AG04450 (cell line): ENCODE data around the gene ABLIM3. TPM values are rescaled to one million over a fixed set of nuclear protein-coding genes. Genes with fewer than 3 reads are reported as not detected.

ENCODE experiments used
- CTCF ChIA-PET: fragments of 300-600, 350-600 bp; formaldehyde crosslinking; extraction: SDS; loops from one replicate; lab custom pipeline; 2022; ENCODE audit warnings: antibody characterized with exemption, inconsistent platforms; lab: Charles Lee
- POLR2A ChIA-PET: fragments of 350-600 bp; formaldehyde crosslinking; extraction: SDS; loops from one replicate; lab custom pipeline; 2021; ENCODE audit warnings: antibody characterized with exemption, inconsistent platforms; lab: Yijun Ruan, JAX
- DNase-seq: peaks from one replicate; pipeline ENCODE4 v3.0.0-alpha.2; 2011; ENCODE audit warnings: low read depth, low spot score
- H3K27ac ChIP-seq: one replicate; pipeline ENCODE4 v1.5.1; 2012; ENCODE audit warnings: low read depth, low read length, control low read depth
- H3K27me3 ChIP-seq: one replicate; pipeline ENCODE4 v1.6.0; 2012; ENCODE audit warnings: low read length; ENCODE audit not compliant: control insufficient read depth, insufficient read depth
- H3K4me3 ChIP-seq: 2 replicates; pipeline ENCODE4 v1.5.1; 2011; ENCODE audit warnings: mild to moderate bottlenecking, low read depth, low read length, control low read depth
- H3K9me3 ChIP-seq: 2 replicates; pipeline ENCODE4 v1.5.1; 2012; ENCODE audit warnings: low read length; ENCODE audit not compliant: control insufficient read depth, insufficient read depth
- CTCF ChIP-seq: IDR thresholded peaks from 2 replicates; pipeline ENCODE4 v1.5.1; 2011; ENCODE audit warnings: low read depth, low read length, control low read depth, inconsistent platforms
- polyA plus RNA-seq: library from polyadenylated mRNA; depleted of rRNA; stranded (reverse); fragments of >200 nt; gene quantifications from 2 replicates; pipeline ENCODE4 v1.2.3, GENCODE V29; 2011; rRNA removed

Gene ABLIM3
- polyA plus RNA-seq, 1 experiment = 52.6 TPM

DNA sequence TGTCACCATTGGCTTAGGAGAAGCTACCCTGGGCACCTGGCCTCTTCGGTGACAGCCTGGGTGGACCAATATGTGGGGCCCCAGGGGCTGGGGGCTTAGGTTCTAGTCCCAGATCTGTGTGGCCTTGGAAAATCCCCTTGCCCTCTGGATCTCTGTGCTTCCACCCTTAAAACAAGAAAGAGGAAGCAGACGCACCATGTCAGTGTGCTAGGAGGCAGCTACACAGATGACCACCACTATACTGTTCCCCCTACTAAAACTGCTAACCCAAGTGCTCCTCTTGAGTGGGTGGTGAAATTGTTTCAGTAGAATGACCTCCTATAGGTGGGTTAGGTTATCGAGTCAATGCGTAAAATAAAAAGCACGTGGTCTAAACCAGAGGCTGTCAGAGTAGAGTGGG, 161.3 kb downstream of the ABLIM3 start:
- POLR2A ChIA-PET = no interaction called here
- Histone ChIP-seq H3K27me3 (no peaks in the 10 kb centered on the region), H3K4me3 (no peak overlapping the region), H3K27ac (peak overlapping the region; percentile 21), H3K9me3 (no peaks in the 10 kb centered on the region; the same call in 1 of the 2 replicates)
- CTCF ChIA-PET = interaction anchor here (1.2 to 1.5 kb wide), 2 partner anchors 12 to 173 kb away, joined by 3 read pairs; no protein-coding TSS in a partner anchor
- DNase-seq = no peak
- no peak for TF ChIP-seq CTCF

DNA sequence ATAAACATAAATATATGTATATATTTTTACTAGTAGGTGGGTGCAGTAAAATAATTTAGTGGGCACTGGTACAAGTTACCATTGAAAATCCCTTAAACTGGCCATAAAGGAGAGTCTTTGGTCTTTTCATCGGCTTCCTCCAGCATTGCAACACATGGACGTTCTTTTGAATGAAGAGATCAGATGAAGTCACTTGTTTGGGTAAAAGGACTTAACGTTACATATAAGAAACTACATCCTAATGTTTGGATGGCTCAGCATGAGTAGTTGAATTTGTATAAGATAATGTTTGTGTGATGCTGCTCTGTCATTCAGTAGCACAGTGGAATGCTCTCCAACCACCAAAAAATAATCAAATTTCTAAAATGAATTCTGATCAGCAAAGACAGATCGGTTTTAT, 161.9 kb downstream of the ABLIM3 start:
- Histone ChIP-seq H3K27me3 (no peaks in the 10 kb centered on the region), H3K27ac (no peak overlapping the region), H3K9me3 (no peaks in the 10 kb centered on the region; the same call in 1 of the 2 replicates), H3K4me3 (no peak overlapping the region)
- no peak for TF ChIP-seq CTCF
- CTCF ChIA-PET = interaction anchor here (1.2 kb wide), 1 partner anchor 173 kb away, joined by 3 read pairs; no protein-coding TSS in a partner anchor
- POLR2A ChIA-PET = no interaction called here
- peak; percentile 43 for DNase-seq

GRCh38 chr5:149304195-149305078, 163.1 kb downstream of the ABLIM3 start:
- H3K27me3 ChIP-seq = no peaks in the 10 kb centered on the region
- ChIA-PET CTCF (no interaction called here), POLR2A (no interaction called here)
- no peak overlapping the region for H3K4me3 ChIP-seq
- no peak for TF ChIP-seq CTCF
- H3K27ac ChIP-seq = no peak overlapping the region
- DNase-seq = no peak
- H3K9me3 ChIP-seq = no peaks in the 10 kb centered on the region; the same call in 1 of the 2 replicates

GRCh38 chr5:149309354-149309753, 168.1 kb downstream of the ABLIM3 start:
- CTCF ChIA-PET = interaction anchor here (0.6 to 1.7 kb wide), 3 partner anchors 9 to 256 kb away, joined by 3 to 16 read pairs (median 4); no protein-coding TSS in a partner anchor
- Histone ChIP-seq H3K27me3 (no peaks in the 10 kb centered on the region), H3K27ac (no peak overlapping the region), H3K4me3 (no peak overlapping the region), H3K9me3 (no peaks in the 10 kb centered on the region)
- POLR2A ChIA-PET = no interaction called here
- DNase-seq = no peak
- no peak for TF ChIP-seq CTCF

Other genes with a start within 250 kb of the ABLIM3 start
- 1.3 and 1.6 TPM in 2 replicates for gene SH3TC2, start 78.4 kb upstream of the ABLIM3 start, polyA plus RNA-seq
- 1.8 and 2.6 TPM in 2 replicates for gene AFAP1L1, start 130.4 kb downstream of the ABLIM3 start, polyA plus RNA-seq
- gene GRPEL2, start 204.0 kb downstream of the ABLIM3 start, polyA plus RNA-seq = 15.0 and 21.6 TPM in 2 replicates
- 11.0 and 11.8 TPM in 2 replicates for gene PCYOX1L, start 216.6 kb downstream of the ABLIM3 start, polyA plus RNA-seq
- 0.24 TPM in 1 of 2 replicates, not detected in the other for gene IL17B, start 237.8 kb downstream of the ABLIM3 start, polyA plus RNA-seq